ENCODE measurements around the gene SPATA6. TPM values are rescaled to one million over a fixed set of nuclear protein-coding genes. Genes with fewer than 3 reads are reported as not detected.

Gene SPATA6
- total and polyA plus RNA-seq, 2 donors (not counting 1 experiment from before 2014, with no cell fraction given) = 1.9 to 6.7 TPM

DNA sequence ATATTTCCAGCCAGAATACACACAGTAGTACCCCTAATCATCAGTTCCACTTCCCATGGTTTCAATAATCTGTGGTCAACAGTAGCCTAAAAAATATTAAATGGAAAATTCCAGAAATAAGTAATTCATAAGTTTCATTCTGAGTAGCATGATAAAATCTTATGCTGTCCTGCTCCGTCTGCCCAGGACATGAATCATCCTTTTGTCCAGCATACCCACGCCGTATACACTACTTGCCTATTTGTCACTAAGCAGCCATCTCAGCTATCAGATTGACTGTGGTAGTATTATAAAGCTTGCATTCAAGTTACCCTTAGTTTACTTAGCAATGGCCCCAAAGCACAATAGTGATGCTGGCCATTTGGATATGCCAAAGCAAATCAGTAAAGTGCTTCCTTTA is 130.8 kb downstream of the SPATA6 start:
- Histone ChIP-seq H4K20me1 (ENCODE audit: control insufficient read depth, insufficient read depth, low read length, poor library complexity, severe bottlenecking) (no peaks in the 10 kb centered on the region), H3K4me2 (replicated peaks; ENCODE audit: low read depth, low read length, poor library complexity, severe bottlenecking) (no peak overlapping the region), H3K4me1 (ENCODE audit: control insufficient read depth in 2 of 2, insufficient read depth in 2 of 2, low read length in 2 of 2) (no peaks in the 10 kb centered on the region), H3K27me3 (replicated peaks in 1 of 4; ENCODE audit: control extremely low read depth in 1 of 4, control insufficient read depth in 3 of 4, insufficient read depth in 4 of 4, low read length in 3 of 4) (no peaks in the 10 kb centered on the region), H3K27ac (ENCODE audit: low read length in 2 of 2) (no peak overlapping the region), H3K9ac (ENCODE audit: low read length) (no peak overlapping the region), H2AFZ (ENCODE audit: insufficient read depth, low read depth, low read length, poor library complexity, severe bottlenecking) (no peak overlapping the region), H3K36me3 (replicated peaks in 1 of 2; ENCODE audit: control extremely low read depth in 1 of 2, control insufficient read depth in 1 of 2, extremely low read depth in 1 of 2, insufficient read depth in 2 of 2, low read length in 1 of 2) (no peaks in the 10 kb centered on the region), H3K79me2 (ENCODE audit: control insufficient read depth, insufficient read depth, low read length) (no peaks in the 10 kb centered on the region), H3K9me3 (ENCODE audit: control extremely low read depth in 1 of 3, control insufficient read depth in 2 of 3, insufficient read depth in 1 of 3, low read length in 2 of 3) (peaks cover 0 to 4% (median 2%) of the 10 kb centered on the region in 3 donors), H3K4me3 (ENCODE audit: control extremely low read depth in 1 of 5, extremely low read depth in 1 of 5, insufficient read depth in 1 of 5, low read depth in 2 of 5, low read length in 4 of 5) (no peak overlapping the region)
- ATAC-seq (ENCODE audit: low read depth) (no peak), DNase-seq (no peak)
- CTCF ChIA-PET = no interaction called here
- no CpG with 5 or more reads among the region's 3 CpGs for WGBS (ENCODE audit: insufficient coverage)
- Mint-ChIP-seq H3K27ac (no peak overlapping the region), H3K4me1 (no peaks in the 10 kb centered on the region), H3K9me3 (ENCODE audit: insufficient read depth) (peaks cover 16% of the 10 kb centered on the region), H3K4me3 (no peak overlapping the region), H3K27me3 (no peaks in the 10 kb centered on the region)
- POLR2A ChIA-PET = no interaction called here
- intact Hi-C loops (cut with micrococcal nuclease) = no loop called here
- TF ChIP-seq, protein P1, sequence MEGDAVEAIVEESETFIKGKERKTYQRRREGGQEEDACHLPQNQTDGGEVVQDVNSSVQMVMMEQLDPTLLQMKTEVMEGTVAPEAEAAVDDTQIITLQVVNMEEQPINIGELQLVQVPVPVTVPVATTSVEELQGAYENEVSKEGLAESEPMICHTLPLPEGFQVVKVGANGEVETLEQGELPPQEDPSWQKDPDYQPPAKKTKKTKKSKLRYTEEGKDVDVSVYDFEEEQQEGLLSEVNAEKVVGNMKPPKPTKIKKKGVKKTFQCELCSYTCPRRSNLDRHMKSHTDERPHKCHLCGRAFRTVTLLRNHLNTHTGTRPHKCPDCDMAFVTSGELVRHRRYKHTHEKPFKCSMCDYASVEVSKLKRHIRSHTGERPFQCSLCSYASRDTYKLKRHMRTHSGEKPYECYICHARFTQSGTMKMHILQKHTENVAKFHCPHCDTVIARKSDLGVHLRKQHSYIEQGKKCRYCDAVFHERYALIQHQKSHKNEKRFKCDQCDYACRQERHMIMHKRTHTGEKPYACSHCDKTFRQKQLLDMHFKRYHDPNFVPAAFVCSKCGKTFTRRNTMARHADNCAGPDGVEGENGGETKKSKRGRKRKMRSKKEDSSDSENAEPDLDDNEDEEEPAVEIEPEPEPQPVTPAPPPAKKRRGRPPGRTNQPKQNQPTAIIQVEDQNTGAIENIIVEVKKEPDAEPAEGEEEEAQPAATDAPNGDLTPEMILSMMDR (IDR thresholded peaks at IDR 0.05) = no peak
- TF ChIP-seq EZH2 (IDR thresholded peaks at IDR 0.05; ENCODE audit: borderline replicate concordance, insufficient read depth, low read depth, low read length, poor library complexity, severe bottlenecking) = no peak

DNA sequence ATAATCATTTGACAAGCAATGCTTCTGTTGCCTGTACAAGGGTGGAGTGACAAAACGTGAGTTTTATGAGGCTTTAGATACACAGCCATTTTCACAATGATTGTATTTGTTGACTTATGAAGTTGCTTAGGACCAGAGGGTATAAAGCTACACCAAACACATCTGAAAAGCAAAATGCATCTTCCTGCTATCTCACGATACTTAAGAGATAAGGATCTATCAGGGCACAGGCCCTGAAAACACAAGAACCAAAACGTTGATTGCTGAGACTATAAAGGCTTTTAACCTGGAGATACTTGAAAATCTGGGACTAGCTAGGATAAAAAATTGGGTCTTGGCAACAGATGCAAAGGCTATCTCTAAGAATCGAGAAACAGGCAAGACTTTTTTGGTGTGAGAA is 133.7 kb downstream of the SPATA6 start:
- TF ChIP-seq, protein P1 (IDR thresholded peaks at IDR 0.05) = no peak
- no peak for TF ChIP-seq EZH2 (IDR thresholded peaks at IDR 0.05; ENCODE audit: borderline replicate concordance, insufficient read depth, low read depth, low read length, poor library complexity, severe bottlenecking)
- no peak for ATAC-seq (ENCODE audit: low read depth)
- ChIA-PET POLR2A (no interaction called here), CTCF (no interaction called here)
- H3K9me3 Mint-ChIP-seq (ENCODE audit: insufficient read depth) = peaks cover 9% of the 10 kb centered on the region
- no peak overlapping the region for H3K27ac ChIP-seq (ENCODE audit: low read length in 2 of 2)
- no peak for DNase-seq
- H3K79me2 ChIP-seq (ENCODE audit: control insufficient read depth, insufficient read depth, low read length) = no peaks in the 10 kb centered on the region
- H3K9me3 ChIP-seq (ENCODE audit: control extremely low read depth in 1 of 3, control insufficient read depth in 2 of 3, insufficient read depth in 1 of 3, low read length in 2 of 3) = peaks cover 0 to under 1% (median 0%) of the 10 kb centered on the region in 3 donors
- H3K4me1 Mint-ChIP-seq = no peaks in the 10 kb centered on the region
- H2AFZ ChIP-seq (ENCODE audit: insufficient read depth, low read depth, low read length, poor library complexity, severe bottlenecking) = no peak overlapping the region
- intact Hi-C loops (cut with micrococcal nuclease) = no loop called here
- H3K9ac ChIP-seq (ENCODE audit: low read length) = no peak overlapping the region
- H3K36me3 ChIP-seq (replicated peaks in 1 of 2; ENCODE audit: control extremely low read depth in 1 of 2, control insufficient read depth in 1 of 2, extremely low read depth in 1 of 2, insufficient read depth in 2 of 2, low read length in 1 of 2) = no peaks in the 10 kb centered on the region
- H4K20me1 ChIP-seq (ENCODE audit: control insufficient read depth, insufficient read depth, low read length, poor library complexity, severe bottlenecking) = no peaks in the 10 kb centered on the region
- H3K4me2 ChIP-seq (replicated peaks; ENCODE audit: low read depth, low read length, poor library complexity, severe bottlenecking) = no peak overlapping the region
- no peak overlapping the region for H3K4me3 ChIP-seq (ENCODE audit: control extremely low read depth in 1 of 5, extremely low read depth in 1 of 5, insufficient read depth in 1 of 5, low read depth in 2 of 5, low read length in 4 of 5)
- no peaks in the 10 kb centered on the region for H3K4me1 ChIP-seq (ENCODE audit: control insufficient read depth in 2 of 2, insufficient read depth in 2 of 2, low read length in 2 of 2)
- H3K27me3 ChIP-seq (replicated peaks in 1 of 4; ENCODE audit: control extremely low read depth in 1 of 4, control insufficient read depth in 3 of 4, insufficient read depth in 4 of 4, low read length in 3 of 4) = no peaks in the 10 kb centered on the region
- WGBS (ENCODE audit: insufficient coverage) = 50% methylated on average over 4 of the region's 4 CpGs
- H3K4me3 Mint-ChIP-seq = no peak overlapping the region
- no peak overlapping the region for H3K27ac Mint-ChIP-seq
- H3K27me3 Mint-ChIP-seq = no peaks in the 10 kb centered on the region
